Hindlimb muscle (tissue), 1 donor: ENCODE results near the gene ZNF595. TPM values are rescaled to one million over a fixed set of nuclear protein-coding genes. Genes with fewer than 3 reads are reported as not detected.
A peak's percentile ranks its signal among the peaks of the same experiment; 100 is the strongest.
"Not testable (repeated sequence)": the region's sequence is repeated elsewhere in the genome, so short reads cannot be mapped to it uniquely, and the experiment has no call there.

Experiments used
- DNase-seq: peaks from one replicate; pipeline ENCODE4 v3.0.0-alpha.2; 2013
- polyA plus RNA-seq: library from polyadenylated mRNA; unstranded; fragments of 120-200 nt; gene quantifications from one replicate; pipeline ENCODE4 v1.2.1, GENCODE V29; 2013; ENCODE audit not compliant: insufficient read length

ZNF595 gene
- 11.9 TPM for polyA plus RNA-seq

- DNase-seq, result not testable (repeated sequence)
Measured at GRCh38 chr4:52804-53479, at the start of gene ZNF595. Gene ZNF595, plus strand, starts transcription at chr4:53321. Its CDS starts 168 bp downstream, at chr4:53489.

GRCh38 chr4:9937-10870 is 42.9 kb upstream of the ZNF595 start:
- DNase-seq, result peak; percentile 30

- not testable (repeated sequence) for DNase-seq
Measured at GRCh38 chr4:11095-11815, 41.9 kb upstream of the ZNF595 start.

GRCh38 chr4:11816-12417 is 41.2 kb upstream of the ZNF595 start:
- not testable (repeated sequence) for DNase-seq

- not testable (repeated sequence) for DNase-seq
Measured at GRCh38 chr4:18128-18527, 35.0 kb upstream of the ZNF595 start.

- DNase-seq, result not testable (repeated sequence)
Measured at GRCh38 chr4:18589-18988, 34.5 kb upstream of the ZNF595 start.

- not testable (repeated sequence) for DNase-seq
Measured at GRCh38 chr4:22882-23281, 30.2 kb upstream of the ZNF595 start.

GRCh38 chr4:24359-24758 is 28.8 kb upstream of the ZNF595 start:
- DNase-seq, result not testable (repeated sequence)

- DNase-seq, result not testable (repeated sequence)
Measured at GRCh38 chr4:27501-27900, 25.6 kb upstream of the ZNF595 start.

GRCh38 chr4:28767-29542 is 24.2 kb upstream of the ZNF595 start:
- DNase-seq, result not testable (repeated sequence)

GRCh38 chr4:33314-33713 is 19.8 kb upstream of the ZNF595 start:
- not testable (repeated sequence) for DNase-seq

GRCh38 chr4:36559-37415 is 16.3 kb upstream of the ZNF595 start:
- not testable (repeated sequence) for DNase-seq

GRCh38 chr4:38202-38601 is 14.9 kb upstream of the ZNF595 start:
- DNase-seq, result not testable (repeated sequence)

- DNase-seq, result not testable (repeated sequence)
Measured at GRCh38 chr4:43375-43774, 9.7 kb upstream of the ZNF595 start.

- not testable (repeated sequence) for DNase-seq
Measured at GRCh38 chr4:51253-51652, 1.9 kb upstream of the ZNF595 start.

GRCh38 chr4:51655-52277 is 1.4 kb upstream of the ZNF595 start:
- DNase-seq, result not testable (repeated sequence)

GRCh38 chr4:53521-53920 is 400 bp downstream of the ZNF595 start:
- not testable (repeated sequence) for DNase-seq

GRCh38 chr4:64733-65132 is 11.6 kb downstream of the ZNF595 start:
- DNase-seq, result not testable (repeated sequence)

- no peak for DNase-seq
Measured at GRCh38 chr4:71830-72229, 18.7 kb downstream of the ZNF595 start.

GRCh38 chr4:85951-86350 is 32.8 kb downstream of the ZNF595 start:
- DNase-seq, result no peak
